COLO668 (cell line): ENCODE data around the gene PRKG2.
"Not testable (repeated sequence)": the region's sequence is repeated elsewhere in the genome, so short reads cannot be mapped to it uniquely, and the experiment has no call there.

Experiments
- DNase-seq: peaks from one replicate; lab custom pipeline; 2025; ENCODE audit not compliant: unreplicated experiment; lab: John Stamatoyannopoulos, UW

PRKG2 gene

GRCh38 chr4:81214881-81215868 lies at the start of gene PRKG2:
Gene PRKG2 (minus strand): TSS chr4:81215222. CDS start chr4:81205047, 10,175 bp downstream.
- peak; percentile 63 for DNase-seq

GRCh38 chr4:81260443-81261101 lies 45.5 kb upstream of the PRKG2 start:
- no peak for DNase-seq

GRCh38 chr4:81258841-81259550 lies 44.0 kb upstream of the PRKG2 start:
- no peak for DNase-seq

- no peak for DNase-seq
Observed at GRCh38 chr4:81257816-81258215, 42.8 kb upstream of the PRKG2 start.

- DNase-seq = no peak
Observed at GRCh38 chr4:81257021-81257420, 42.0 kb upstream of the PRKG2 start.

GRCh38 chr4:81256059-81256970 lies 41.3 kb upstream of the PRKG2 start:
- DNase-seq = no peak

- DNase-seq = no peak
Observed at GRCh38 chr4:81255524-81255923, 40.5 kb upstream of the PRKG2 start.

- DNase-seq = no peak
Observed at GRCh38 chr4:81250430-81250829, 35.4 kb upstream of the PRKG2 start.

- no peak for DNase-seq
Observed at GRCh38 chr4:81245218-81246009, 30.4 kb upstream of the PRKG2 start.

GRCh38 chr4:81237791-81238190 lies 22.8 kb upstream of the PRKG2 start:
- no peak for DNase-seq

- no peak for DNase-seq
Observed at GRCh38 chr4:81235982-81236749, 21.1 kb upstream of the PRKG2 start.

GRCh38 chr4:81227968-81228367 lies 12.9 kb upstream of the PRKG2 start:
- no peak for DNase-seq

- DNase-seq = no peak
Observed at GRCh38 chr4:81227138-81227537, 12.1 kb upstream of the PRKG2 start.

GRCh38 chr4:81225252-81225651 lies 10.2 kb upstream of the PRKG2 start:
- no peak for DNase-seq

- DNase-seq = not testable (repeated sequence)
Observed at GRCh38 chr4:81222082-81222472, 7.1 kb upstream of the PRKG2 start.

GRCh38 chr4:81221303-81222081 lies 6.5 kb upstream of the PRKG2 start:
- no peak for DNase-seq

- DNase-seq = no peak
Observed at GRCh38 chr4:81220271-81220670, 5.2 kb upstream of the PRKG2 start.

- no peak for DNase-seq
Observed at GRCh38 chr4:81218206-81218605, 3.2 kb upstream of the PRKG2 start.
